CD4-positive, alpha-beta T cell treated with Interleukin-10 for 1 hour (primary cell): ENCODE data around the gene NUAK1.

Source experiments
- DNase-seq: peaks from one replicate; pipeline ENCODE4 v3.0.0-alpha.2; 2020

The NUAK1 gene

DNA sequence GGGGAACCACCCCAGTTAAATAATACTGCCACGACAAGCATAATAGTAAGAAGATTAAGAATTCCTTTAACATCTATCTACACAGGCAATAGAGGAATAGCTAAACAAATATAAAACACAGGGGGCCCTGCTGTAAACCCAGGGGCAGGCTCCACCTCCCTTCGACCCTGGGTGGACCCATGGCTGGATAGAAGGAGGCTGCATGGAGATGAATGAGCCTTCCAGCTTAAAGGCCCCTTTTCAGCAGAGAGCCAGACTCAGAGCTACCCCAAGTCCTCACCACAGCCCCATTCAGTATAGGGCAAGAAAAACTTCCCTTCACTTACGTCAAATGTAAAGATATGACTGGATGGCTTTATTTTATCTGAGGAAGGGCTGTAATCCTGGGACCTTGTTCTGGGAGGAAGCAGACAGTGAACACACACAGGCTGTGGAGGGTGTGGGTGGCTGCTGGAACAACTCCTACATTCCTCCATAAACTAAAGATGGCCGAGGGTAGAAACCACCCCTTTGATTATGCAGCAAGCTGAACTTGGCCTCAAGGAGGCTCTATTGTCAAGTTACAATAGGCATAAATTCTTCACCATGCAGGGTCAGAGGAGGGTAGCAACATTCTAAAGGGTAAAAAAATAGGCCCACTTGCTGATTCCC lies 30.4 kb downstream of the NUAK1 start:
- no peak for DNase-seq

DNA sequence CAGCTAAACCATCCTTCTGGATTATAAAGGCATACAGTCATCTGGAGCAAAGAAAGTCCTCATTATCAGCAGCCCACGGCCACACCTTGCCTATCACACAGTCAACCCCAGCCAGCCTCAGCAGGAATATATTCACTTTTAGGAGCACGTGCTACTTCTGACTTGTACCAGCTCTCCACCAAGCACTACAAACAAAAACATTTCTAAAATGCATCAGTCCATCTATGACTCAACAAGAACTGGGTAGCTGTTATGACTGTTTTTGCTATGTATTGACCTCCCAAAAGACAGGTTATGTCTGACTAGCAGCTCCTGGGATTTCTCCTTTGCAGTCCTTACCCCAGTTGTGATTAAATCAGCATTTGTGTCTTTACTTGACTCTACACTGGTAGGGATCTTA lies 31.2 kb downstream of the NUAK1 start:
- no peak for DNase-seq

DNA sequence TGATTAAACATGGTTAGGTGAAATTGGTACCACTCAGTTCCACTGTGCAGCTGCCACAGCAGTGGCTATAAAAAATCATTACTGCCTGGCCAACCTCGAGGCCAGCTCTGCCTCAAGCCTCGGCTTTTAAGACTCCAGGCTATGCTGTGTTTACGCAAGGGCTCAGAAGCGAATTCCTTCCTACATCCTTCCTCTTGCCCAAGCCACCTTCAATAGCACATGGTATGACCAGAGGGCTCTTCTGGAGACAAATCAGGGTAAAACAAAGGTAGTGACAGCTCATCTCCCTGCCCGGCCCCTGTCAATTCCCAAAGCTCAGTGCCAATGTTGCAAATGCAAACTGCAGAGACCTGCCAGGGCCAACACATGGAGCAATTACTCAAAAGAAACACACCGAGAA lies 31.9 kb downstream of the NUAK1 start:
- no peak for DNase-seq

DNA sequence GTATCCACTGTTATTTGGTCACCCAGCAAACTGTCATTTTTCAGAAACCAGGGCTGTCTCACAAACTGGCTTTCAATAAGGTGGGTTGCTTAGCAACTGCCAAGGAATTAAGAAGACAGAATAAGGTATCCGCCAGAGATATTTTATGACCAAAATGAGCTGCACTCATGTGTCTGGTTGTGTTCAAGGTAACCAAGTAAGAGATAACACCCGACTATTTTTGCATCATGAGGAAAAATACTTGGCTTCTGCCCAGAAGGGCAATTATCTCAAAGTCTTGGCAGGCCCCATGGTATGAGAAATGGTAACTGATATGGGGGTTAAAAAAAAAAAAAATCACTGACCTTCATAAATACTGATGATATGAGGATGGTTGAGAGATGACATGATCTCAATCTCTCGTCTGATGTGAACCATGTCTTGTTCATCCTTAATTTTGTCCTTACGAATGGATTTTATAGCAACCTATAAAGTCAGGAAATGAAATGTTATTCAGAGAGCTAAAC lies 32.6 kb downstream of the NUAK1 start:
- no peak for DNase-seq

DNA sequence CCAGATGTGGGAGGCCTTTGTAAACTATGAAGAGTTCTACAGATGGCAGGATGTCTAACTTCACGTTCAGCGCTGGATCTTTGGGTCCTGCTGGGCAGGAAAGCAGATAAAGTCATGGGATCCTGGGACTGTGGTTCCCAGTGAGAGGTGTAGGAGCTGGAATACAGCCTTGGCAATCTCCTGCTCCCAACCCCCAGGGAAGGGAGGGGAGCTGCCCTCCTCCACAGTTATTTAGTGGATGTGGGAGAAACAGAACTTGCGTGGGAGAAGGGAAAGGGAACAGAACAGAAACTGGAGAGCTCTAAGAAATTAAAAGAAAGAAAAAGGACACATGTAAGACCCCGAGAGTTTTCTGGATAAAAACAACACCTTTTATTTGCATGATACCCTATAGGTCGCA lies 37.0 kb downstream of the NUAK1 start:
- no peak for DNase-seq

DNA sequence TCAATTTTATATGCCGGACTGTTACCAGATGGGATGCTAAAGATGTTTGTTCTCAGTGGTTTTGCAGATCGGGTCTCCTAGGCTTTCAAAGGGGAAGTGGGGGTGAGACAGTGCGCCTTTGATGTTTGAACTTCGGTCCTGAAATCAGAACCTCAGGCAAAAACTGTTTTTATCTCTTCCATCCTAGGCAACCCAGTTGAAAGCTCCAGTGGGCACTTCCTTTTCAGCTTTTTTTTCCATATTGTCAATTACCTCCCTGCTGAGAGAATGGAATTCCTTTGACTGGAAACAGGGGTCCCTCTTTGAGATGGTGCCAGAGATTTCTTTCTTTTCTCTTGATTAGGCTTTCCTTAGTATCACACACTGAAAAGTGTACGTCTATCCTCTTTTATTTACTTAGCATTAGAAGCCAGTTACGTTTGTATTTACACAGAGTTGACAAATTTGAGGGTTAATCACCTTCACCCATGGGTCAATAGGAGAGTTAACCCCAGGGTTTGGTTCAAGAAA lies 40.0 kb downstream of the NUAK1 start:
- DNase-seq = no peak

DNA sequence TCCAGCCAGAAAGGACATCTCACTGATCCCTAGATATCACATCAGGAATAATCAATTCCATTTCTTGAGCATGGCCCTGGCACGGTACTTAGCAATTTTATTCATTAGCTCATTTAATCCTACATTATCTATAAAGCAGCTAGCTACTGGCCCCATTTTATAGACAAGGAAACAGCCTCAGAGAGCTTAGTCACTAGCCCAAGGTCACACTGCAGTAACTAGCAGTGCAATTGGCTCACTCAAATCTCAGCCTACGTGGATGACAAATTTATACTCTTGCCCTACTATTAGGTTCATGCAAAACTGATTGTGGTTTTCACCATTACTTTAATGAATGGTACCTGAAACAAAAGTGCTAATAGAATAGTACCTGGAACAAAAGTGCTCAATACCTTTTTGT lies 41.7 kb downstream of the NUAK1 start:
- no peak for DNase-seq

DNA sequence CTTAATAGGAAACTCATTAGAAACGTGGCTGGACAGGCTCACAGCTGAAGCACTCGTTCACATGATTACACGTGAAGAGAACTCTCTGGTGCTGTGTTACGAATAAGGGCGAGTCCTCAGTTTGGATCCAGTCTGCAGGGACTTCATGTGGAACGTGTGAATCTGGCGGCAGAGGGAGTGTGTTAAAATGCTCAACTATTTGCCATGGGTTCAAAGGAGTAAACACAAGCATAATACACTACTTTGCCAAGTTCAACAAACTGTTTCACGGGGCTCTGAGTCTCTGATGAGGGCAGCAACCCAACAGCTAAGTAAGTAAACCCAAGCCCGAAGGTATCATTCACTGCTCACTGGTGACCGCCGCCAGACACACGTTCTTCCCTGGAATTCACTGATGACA lies 42.4 kb downstream of the NUAK1 start:
- DNase-seq = no peak

DNA sequence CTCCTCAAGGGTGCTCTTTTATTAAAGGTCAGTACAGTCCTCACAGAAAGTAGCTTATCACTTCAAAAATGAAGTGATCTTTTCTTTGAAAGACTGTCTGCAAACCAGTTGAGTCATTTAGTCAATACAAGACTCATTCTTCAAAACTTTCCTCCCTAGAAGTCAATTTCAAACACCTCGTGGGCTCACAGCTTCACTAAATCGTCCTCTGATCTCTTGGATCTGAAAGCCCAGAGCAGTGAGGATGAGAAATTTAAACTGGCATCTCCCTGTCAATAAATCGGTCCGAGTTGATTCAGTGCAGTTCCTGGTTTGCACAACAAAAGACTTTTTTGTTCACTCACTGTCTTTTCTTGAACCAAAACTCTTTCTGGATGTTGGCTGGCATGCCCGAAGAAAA lies 44.5 kb downstream of the NUAK1 start:
- no peak for DNase-seq

DNA sequence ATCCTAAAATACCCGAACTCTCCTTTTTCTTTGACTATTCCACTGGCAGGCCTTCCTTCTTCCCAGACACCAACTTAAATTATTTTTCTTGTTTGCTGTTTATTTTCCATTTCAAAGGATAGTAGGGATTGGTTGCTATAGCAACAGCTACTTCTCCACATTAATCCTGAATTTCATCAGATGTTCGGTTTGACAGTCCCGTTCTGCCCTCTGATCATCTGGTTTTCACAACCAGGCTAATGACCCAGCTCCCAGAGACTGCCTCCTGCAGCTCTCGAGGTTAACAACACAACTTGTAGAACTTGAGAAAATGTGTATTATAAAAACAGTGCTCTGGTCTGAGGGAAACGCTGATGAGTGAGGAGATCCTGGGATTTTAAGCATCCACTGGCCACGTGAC lies 45.5 kb downstream of the NUAK1 start:
- DNase-seq = no peak

DNA sequence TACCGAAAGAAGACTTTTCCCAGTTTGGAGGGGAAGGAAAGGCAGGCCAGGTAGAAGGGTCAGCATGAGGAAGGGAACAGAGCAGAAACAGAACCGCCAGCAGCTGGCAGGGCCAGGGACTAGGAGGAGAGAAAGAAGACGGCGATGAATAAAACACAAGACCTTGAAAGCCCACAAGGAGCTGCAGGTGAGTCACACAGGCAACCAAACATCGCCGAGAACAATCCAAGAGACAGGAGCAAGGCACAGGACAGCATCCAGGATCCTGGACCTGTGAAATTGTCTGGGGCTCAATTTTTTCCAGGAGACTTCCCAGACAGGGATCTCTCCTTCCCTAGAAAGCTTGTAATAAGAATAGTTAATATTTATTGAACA lies 47.3 kb downstream of the NUAK1 start:
- no peak for DNase-seq

DNA sequence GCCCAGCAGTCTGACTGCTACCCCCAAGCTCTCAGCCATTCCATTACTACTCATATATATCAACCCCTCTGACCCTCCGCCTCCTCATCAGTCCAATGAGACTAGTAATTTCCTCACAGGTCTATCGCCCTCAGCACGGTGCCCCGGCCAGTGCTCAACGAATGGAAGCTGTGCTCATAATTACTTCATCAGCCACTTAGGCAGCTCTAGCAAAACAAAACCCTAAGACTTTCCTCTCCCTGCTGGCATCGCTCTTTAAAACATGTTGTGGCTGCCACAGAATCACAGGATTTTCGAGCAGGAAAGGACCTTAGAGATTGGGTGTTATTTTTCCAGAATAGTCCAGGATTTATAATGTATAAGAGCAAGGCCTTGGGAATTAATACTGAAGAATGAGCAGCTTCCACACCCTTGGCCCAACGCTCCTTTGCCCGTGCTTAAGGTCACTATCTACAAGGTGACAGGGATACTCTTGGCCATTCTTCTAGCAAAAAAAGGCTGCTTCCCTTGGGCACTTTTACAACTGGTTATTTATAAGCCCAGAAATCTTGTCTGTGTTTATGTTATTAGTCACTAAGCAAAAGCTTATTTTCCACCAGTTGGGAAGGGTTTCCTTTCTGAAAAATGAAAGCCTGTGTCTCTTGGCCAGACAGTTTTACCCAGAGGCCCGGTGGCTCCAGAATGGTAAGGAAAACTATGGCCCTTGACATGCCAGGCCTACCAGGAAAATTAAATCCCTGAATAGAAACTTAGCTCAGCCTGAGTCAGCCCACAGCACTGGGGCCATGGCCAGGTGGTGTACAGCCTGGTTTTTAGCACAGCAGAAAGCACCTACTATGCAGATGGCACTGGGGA lies 47.9 kb downstream of the NUAK1 start:
- DNase-seq = no peak

DNA sequence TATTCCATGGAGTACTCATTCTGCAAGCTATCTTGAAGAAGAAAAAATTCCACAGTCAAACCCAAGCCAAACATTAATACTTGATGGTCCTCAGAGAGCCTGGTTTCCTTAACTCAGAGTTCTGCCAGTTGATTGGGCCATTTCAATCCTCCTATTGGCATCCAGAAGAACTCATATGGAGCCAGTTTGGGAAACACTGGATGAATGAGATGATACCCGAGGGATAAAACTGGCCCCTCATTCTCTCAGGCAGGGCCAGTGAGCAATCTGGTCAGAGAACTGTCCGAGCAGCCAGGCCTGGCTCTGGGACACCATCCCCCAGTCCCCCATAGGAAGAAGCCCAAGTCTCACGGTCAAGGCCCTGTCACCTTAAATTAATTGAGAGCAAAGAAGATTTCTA lies 48.8 kb downstream of the NUAK1 start:
- no peak for DNase-seq

DNA sequence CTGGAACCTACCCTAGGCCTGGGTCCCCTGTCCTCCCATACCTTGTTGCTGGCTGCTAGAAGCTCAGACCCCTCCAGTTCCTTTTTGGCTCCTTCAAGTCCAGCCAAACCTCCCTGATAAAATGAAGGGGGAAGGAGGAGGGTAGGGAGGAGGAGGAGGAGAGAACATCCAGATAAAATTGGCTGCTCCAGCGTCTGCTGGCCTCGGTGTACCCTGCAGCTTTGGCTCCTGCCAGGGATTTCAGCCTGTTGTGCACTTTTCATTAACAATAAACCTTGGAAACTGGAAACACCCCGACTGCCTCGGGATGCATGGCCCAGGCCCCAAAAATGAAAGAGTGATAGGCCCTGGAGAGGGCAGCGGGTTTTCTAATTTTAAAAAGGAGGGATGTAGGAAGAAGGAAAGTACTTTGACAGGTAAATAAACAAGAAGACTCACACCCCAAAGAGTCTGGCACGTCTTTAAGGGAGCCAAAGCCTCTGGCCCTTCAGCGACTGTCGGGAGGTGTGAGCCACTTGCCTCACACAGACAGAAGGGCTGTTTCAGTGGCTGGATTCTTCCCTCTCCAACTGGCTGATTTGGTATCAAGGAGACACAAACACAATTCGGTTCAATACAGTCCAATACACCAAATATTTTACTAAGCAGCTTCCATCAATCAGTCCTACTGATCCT lies 49.8 kb downstream of the NUAK1 start:
- DNase-seq = no peak

DNA sequence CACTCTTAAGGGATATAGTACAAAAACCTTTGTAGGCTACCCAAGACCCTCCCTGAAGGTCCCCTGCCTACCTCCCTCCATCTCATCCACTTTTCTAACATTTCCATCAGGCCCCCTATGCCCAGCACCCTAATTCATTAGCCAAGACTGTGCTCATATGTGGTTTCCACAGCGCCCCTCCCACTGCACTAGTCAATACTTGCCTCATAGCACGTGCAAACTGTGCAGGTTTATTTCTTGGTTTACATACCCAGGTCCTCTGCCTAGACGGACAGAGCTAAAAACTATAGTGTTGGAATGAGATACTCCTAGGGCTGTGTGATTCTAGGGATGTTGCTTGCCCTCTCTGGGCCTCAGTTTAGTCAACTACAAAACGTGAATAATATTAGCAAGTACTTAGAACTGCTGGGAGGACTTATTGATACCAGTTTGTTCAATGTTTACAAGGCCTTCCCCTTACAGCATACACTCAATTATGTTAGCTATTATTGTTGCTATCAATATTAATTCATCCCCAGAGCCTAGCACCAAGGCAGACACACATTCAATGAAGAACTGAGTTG lies 50.4 kb downstream of the NUAK1 start:
- no peak for DNase-seq

DNA sequence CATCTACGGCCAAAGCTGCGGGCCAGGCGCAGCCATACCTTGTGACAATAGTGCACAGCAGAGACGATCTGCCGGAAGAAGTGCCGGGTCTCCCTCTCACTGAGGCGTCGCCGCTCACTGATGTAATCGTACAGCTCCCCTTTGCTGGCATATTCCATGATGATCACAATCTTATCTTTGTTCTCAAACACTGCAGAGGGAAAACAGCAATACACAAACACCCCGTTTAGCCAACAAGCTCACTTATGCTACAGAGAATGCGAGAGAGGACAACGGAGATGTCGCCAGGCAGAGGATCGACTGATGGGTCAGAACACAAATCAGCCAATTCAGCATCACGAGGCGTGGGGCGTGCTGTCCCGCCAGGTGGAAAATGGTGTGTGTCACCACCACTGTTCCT lies 52.1 kb downstream of the NUAK1 start:
- DNase-seq = no peak

DNA sequence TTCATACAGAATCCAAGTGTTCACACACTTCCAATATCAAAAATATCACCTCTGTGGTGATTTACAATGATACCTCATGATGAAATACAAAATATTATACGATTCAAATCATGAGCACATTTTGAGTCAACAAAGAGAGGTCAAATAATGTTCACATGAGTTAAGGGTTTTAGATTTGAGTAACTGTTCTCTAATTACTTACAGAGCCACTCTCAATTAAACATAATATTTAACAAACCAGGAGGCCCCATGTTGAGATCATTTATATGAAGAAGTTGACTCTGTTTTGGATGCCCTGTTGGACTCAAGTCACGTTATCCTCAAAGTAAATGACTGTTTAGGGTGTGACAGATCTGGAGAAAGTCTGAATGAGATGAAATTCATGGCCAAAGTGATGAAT lies 53.5 kb downstream of the NUAK1 start:
- no peak for DNase-seq

DNA sequence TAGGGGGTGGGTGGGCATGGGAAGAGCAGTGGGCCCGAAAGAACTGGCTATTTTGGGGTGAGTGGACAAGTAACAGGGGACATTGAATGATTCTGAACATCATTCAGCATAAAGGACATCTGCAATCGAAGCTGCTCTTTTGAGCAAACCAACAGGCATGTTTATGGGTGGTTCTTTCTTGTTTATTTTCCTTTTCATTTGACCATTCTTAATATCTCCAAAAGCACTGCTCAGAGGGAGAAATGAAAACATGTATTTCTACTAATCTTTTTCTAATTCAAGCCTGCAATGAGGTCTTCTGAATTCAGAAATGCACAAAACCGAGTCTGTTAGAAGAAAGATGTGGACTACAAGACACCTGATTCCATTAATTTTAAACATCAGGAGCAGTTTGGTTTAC lies 54.0 kb downstream of the NUAK1 start:
- DNase-seq = no peak

DNA sequence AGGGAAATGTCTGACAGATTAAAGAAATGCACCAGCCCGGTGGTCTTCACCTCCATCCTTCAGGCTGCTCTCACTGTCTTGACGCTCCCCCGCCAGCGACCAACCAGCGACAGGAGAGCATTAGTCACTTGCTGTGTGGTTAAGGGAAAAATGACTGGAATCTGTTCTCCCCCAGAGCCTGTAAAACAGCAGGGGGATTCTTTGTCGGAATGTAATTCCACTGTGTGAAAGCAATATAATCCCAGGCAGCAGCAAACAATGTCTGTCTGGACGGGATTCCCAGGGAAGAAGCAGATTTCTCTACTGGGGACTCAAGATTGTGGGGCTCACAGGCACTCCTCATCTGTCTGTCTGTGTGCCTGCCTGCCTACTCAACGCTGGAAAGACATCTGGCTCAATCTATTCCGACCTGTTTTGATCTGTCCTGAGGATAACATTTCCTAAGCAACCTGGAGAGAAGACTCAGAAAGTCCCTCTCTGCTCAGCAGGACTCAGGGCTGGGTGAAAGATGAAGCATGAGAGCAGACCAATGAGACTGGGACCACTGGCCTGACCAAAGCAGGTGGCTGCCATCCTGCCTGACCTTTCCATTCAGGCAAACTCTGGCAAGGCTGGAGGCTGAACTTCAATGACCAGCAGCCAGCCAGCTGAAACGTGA lies 54.6 kb downstream of the NUAK1 start:
- no peak for DNase-seq

DNA sequence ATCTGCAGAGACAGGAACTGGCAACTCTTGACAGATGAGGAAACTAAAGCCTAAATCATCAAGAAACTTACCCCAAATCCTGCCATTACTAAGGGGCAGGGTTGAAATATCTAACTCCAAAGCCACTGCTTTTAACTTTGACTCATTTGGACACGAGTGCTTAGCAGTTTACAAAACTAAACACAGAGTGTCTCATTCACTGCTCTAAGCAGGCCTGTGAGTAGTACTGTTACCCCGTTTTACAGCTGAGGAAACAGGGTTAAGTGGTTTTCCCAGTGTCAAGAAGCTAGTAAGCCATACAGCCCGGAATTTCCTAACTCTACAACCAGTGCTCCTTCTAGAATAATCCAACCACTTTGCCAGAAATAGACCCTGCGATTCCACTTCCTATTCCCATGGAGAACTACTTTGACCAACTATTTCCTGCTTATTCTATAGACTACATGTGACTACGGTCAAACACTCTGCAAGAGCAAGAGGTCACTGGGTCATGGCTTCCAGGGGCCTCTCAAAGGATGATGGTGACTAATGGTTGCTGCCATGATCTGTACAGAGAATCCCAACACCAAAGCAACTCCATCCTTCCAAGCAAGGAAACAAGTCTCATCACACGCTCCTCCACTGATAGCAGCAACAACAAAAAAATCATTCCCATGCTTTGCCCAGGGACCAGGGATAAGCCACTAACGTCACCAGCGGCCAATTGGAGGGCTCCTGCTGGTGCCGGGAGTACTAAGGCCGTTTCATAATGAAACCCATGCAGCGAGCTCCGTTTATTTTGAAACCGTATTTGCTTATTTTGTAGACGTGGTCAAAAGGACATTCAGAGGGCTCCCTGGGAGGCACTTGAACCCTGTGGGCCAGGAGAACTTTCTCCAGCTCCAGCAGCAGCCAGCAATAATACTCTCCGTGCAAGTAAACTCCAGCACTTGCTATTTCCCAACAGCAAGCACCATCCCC lies 56.3 kb downstream of the NUAK1 start:
- DNase-seq = no peak

DNA sequence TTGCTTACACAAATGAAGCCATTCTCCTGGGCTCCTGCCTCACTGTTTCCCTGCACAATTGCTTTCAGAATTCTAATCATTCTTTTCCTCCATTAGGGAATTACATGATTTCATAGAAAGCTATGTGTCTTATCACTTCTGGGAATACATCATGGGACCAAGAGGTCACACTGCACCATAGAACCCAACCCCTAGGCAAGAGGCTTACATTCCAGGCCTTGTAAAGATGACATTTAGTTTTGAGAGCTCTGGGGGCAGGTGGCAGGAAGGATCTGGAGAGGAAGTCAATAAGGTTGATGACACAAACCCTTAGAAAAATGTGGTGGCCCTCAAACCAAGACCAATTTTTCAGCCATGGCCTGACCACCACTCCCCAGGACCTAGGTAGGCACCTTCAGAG lies 57.1 kb downstream of the NUAK1 start:
- DNase-seq = no peak

DNA sequence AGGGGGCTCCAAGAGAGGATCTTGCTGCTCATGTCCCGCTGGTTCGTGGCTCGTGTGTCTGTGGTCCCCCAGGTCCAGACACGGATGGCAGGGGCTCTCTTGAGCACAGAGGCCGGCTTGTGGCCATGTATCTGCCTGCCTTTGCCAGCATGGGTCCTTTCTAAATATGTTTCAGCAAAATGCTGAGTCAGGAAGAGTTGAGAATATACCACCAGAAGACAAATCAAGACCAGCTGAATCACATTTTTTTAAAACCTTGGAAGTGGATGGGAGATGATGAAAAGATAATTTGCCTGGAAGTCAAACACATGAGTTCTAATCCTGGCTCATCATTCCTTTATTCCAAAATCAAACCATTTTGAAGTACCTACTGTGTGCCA lies 58.0 kb downstream of the NUAK1 start:
- DNase-seq = no peak
